Middle frontal gyrus (tissue), 1 donor: ENCODE data around the gene BCL2L2.

Experiments
- DNase-seq: peaks from one replicate; pipeline ENCODE4 v3.0.0-alpha.2; 2015; ENCODE audit warnings: low spot score; ENCODE audit errors: extremely low spot score

Gene BCL2L2

DNA sequence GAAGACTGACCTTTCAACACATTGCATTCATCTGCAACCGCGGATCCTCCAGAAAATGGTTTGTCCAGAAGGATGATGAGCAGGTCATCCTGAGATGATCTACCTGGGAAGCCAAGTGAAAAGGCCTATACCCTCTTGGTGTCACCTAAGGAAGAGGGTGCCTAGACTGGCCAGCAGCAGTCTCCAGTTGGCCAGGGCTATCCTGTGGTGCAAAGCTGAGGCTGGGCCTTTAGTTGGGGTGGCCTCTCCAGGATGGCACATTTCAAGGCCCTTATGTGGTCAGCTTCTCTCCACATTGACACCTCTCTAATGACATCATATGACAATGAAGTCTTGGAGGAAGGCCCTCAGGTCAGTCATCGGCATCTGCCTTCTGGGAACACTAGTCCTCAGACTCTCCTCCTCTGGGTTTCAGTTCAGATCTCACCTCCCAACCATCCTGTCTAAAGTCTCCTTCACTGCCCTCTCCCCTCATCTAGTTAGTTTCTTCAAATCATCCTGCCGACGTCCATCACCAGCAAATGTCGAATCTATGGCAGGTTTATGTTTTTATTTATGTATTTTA is 49.3 kb downstream of the BCL2L2 start:
- no peak for DNase-seq

GRCh38 chr14:23356662-23357061 is 50.0 kb downstream of the BCL2L2 start:
- DNase-seq = no peak

GRCh38 chr14:23357261-23357660 is 50.6 kb downstream of the BCL2L2 start:
- no peak for DNase-seq

- DNase-seq = no peak
These were observed 51.4 kb downstream of the BCL2L2 start for GRCh38 chr14:23358042-23358441.

- no peak for DNase-seq
These were observed 52.0 kb downstream of the BCL2L2 start for GRCh38 chr14:23358553-23359166.

GRCh38 chr14:23359167-23359626 is 52.6 kb downstream of the BCL2L2 start:
- no peak for DNase-seq

DNA sequence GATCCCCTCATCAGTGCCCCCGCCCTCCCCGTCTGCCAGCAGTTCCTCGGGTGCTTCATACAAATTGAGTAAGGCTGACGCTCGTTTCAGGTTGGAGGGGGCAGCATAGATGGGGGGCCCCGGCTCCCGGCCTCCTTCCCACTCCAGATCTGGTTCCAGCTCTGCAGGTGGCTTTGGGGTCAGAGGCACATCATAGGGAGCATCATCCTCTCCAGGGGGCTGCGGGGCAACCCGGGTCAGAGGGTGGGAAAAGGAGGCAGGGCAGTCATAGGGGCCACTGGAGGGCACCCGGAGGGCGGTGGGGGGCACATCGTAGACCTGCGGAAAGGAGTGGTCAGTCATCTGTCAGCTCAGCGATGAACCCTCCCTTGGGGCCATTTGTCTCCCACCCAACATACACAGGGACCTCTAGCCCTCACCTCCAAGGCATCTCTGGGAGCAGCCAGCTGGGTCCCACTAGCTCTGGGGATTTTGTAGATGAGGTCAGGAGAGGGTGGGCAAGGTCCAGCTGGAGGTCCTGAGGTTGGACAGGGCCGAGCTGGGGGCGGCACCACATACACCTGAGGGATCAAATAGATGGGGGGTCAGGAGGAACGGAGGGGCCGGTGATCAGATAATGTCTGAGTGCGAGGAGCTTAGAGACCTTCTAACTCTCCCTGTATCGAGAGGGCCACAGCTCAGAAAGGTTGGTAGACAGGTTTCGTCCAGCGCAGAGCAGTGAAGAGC is 53.3 kb downstream of the BCL2L2 start:
- DNase-seq = no peak

- DNase-seq = no peak
These were observed 53.9 kb downstream of the BCL2L2 start for GRCh38 chr14:23360496-23360895.

DNA sequence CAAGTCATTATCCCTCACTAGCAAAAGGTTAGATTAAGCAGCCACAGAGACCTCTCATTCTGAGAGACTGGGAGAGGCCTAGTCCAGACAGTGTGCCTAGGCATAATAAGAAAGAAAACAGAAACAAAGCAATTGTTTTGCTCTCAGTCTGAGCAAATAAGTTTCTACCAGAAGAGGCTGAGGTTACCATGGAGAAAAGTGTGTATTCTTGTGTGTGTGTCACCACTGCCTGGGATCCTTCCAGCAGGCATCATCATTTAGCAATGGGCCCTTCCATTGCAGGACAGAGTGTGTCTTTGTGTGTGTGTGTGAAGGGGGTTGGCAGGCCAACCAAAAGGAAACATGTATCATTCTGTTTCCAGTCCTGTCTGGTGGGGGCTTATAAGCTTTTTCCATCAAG is 54.7 kb downstream of the BCL2L2 start:
- DNase-seq = no peak
